ENCODE results near the gene HSPB2. TPM values are rescaled to one million over a fixed set of nuclear protein-coding genes. Genes with fewer than 3 reads are reported as not detected.

Gene HSPB2
- total RNA-seq, 4 donors from 2014 or later, result 0.21 to 5.0 (median 1.7) TPM

- no peaks in the 10 kb centered on the region for H3K9me3 ChIP-seq
- H3K4me3 ChIP-seq, result peak overlapping the region; percentile 44 to 65 (median 57)
- DNase-seq (ENCODE audit: low spot score in 2 of 2), result no peak
- WGBS, 2 donors, result 41 to 45% methylated on average over 5 of the region's 5 CpGs
- peaks cover 0 to 34% (median 0%) of the 10 kb centered on the region in 3 donors for H3K36me3 ChIP-seq
- peaks cover 0 to 15% (median 3%) of the 10 kb centered on the region in 4 donors for H3K4me1 ChIP-seq
- TF ChIP-seq EP300 (IDR thresholded peaks at IDR 0.05) (peak in 1 of 2 donors; percentile 43), POLR2A (IDR thresholded peaks at IDR 0.05) (no peak)
- peak overlapping the region; percentile 85 to 99 (median 94) for H3K27ac ChIP-seq
- H3K27me3 ChIP-seq, result no peaks in the 10 kb centered on the region
These were observed 3.2 kb upstream of the HSPB2 start for GRCh38 chr11:111909378-111909777.

GRCh38 chr11:111910676-111911562 is 1.6 kb upstream of the HSPB2 start:
- no peak for DNase-seq (ENCODE audit: low spot score in 2 of 2)
- H3K36me3 ChIP-seq, result peaks cover 0 to 34% (median 0%) of the 10 kb centered on the region in 3 donors
- no peaks in the 10 kb centered on the region for H3K27me3 ChIP-seq
- peaks cover 0 to 25% (median 3%) of the 10 kb centered on the region in 4 donors for H3K4me1 ChIP-seq
- peak overlapping the region; percentile 44 to 65 (median 57) for H3K4me3 ChIP-seq
- 27 to 34% methylated on average over 9 of the region's 9 CpGs for WGBS, 2 donors
- no peaks in the 10 kb centered on the region for H3K9me3 ChIP-seq
- TF ChIP-seq POLR2A (IDR thresholded peaks at IDR 0.05) (peak; percentile 16 to 71), EP300 (IDR thresholded peaks at IDR 0.05) (peak; percentile 74 to 95), CTCF (IDR thresholded peaks at IDR 0.05) (peak in 1 of 5 experiments; percentile 14)
- H3K27ac ChIP-seq, result peak overlapping the region; percentile 85 to 99 (median 94)

- TF ChIP-seq EP300 (IDR thresholded peaks at IDR 0.05), result peak; percentile 81 to 98
- peak; percentile 29 to 90 for TF ChIP-seq POLR2A (IDR thresholded peaks at IDR 0.05)
- TF ChIP-seq CTCF (IDR thresholded peaks at IDR 0.05), result peak in 1 of 5 experiments; percentile 22
- peak; percentile 85 to 86 for DNase-seq (ENCODE audit: low spot score in 2 of 2)
- Histone ChIP-seq H3K27ac (peak within 1 kb of the TSS; percentile 85 to 99 (median 94)), H3K27me3 (no peaks in the 10 kb centered on the region), H3K9me3 (no peaks in the 10 kb centered on the region), H3K4me1 (peaks cover 0 to 25% (median 3%) of the 10 kb centered on the region in 4 donors), H3K36me3 (peaks cover 0 to 34% (median 0%) of the 10 kb centered on the region in 3 donors), H3K4me3 (peak within 1 kb of the TSS; percentile 44 to 65 (median 57))
- WGBS, 2 donors, result 22 to 27% methylated on average over 17 of the region's 17 CpGs
These were observed 752 bp upstream of the HSPB2 start, which contains the start of gene CRYAB for GRCh38 chr11:111911563-111912401. Gene CRYAB (minus strand): TSS chr11:111911770. CDS start chr11:111911724, 46 bp downstream.

- peak in 1 of 2 donors; percentile 41 for DNase-seq (ENCODE audit: low spot score in 2 of 2)
- WGBS, 2 donors, result 13 to 35% methylated on average over 18 to 24 of the region's 24 CpGs
- TF ChIP-seq CTCF (IDR thresholded peaks at IDR 0.05), result no peak
- peak in 1 of 2 donors; percentile 21 for TF ChIP-seq POLR2A (IDR thresholded peaks at IDR 0.05)
- TF ChIP-seq EP300 (IDR thresholded peaks at IDR 0.05), result peak in 1 of 2 donors; percentile 39
- Histone ChIP-seq H3K4me3 (peak overlapping the region; percentile 44 to 65 (median 57)), H3K36me3 (peaks cover 0 to 24% (median 0%) of the 10 kb centered on the region in 3 donors), H3K4me1 (peaks cover 0 to 21% (median 3%) of the 10 kb centered on the region in 4 donors), H3K27ac (peak overlapping the region; percentile 85 to 99 (median 94)), H3K9me3 (no peaks in the 10 kb centered on the region), H3K27me3 (no peaks in the 10 kb centered on the region)
These were observed 712 bp downstream of the HSPB2 start for GRCh38 chr11:111913031-111913861.

All from tibial nerve (tissue), 4 donors.